ENCODE measurements around the gene GPATCH4.

GRCh38 chr1:156552518-156552917, 48.8 kb downstream of the GPATCH4 start:
- no peak for TF ChIP-seq CTCF (IDR thresholded peaks at IDR 0.05)
- TF ChIP-seq, protein P1, sequence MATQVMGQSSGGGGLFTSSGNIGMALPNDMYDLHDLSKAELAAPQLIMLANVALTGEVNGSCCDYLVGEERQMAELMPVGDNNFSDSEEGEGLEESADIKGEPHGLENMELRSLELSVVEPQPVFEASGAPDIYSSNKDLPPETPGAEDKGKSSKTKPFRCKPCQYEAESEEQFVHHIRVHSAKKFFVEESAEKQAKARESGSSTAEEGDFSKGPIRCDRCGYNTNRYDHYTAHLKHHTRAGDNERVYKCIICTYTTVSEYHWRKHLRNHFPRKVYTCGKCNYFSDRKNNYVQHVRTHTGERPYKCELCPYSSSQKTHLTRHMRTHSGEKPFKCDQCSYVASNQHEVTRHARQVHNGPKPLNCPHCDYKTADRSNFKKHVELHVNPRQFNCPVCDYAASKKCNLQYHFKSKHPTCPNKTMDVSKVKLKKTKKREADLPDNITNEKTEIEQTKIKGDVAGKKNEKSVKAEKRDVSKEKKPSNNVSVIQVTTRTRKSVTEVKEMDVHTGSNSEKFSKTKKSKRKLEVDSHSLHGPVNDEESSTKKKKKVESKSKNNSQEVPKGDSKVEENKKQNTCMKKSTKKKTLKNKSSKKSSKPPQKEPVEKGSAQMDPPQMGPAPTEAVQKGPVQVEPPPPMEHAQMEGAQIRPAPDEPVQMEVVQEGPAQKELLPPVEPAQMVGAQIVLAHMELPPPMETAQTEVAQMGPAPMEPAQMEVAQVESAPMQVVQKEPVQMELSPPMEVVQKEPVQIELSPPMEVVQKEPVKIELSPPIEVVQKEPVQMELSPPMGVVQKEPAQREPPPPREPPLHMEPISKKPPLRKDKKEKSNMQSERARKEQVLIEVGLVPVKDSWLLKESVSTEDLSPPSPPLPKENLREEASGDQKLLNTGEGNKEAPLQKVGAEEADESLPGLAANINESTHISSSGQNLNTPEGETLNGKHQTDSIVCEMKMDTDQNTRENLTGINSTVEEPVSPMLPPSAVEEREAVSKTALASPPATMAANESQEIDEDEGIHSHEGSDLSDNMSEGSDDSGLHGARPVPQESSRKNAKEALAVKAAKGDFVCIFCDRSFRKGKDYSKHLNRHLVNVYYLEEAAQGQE (IDR thresholded peaks at IDR 0.05; ENCODE audit: insufficient read depth in 1 of 2, low read depth in 2 of 2, low read length in 1 of 2) = no peak

Data from Panc1 (cell line).